ENCODE data around the gene PPP1R7.

The PPP1R7 gene

GRCh38 chr2:241227594-241227993, 77.3 kb downstream of the PPP1R7 start:
- Histone ChIP-seq H3K27ac (ENCODE audit: extremely low read depth, low read depth, low read length) (no peak overlapping the region), H3K9me3 (ENCODE audit: control insufficient read depth, insufficient read depth, low read depth, low read length) (no peaks in the 10 kb centered on the region), H3K4me3 (ENCODE audit: low read depth, low read length) (no peak overlapping the region), H3K4me1 (ENCODE audit: control insufficient read depth, insufficient read depth, low read length) (no peaks in the 10 kb centered on the region), H3K36me3 (ENCODE audit: control insufficient read depth in 2 of 2, insufficient read depth in 1 of 2, low read length in 2 of 2) (peaks cover 11 to 74% of the 10 kb centered on the region in 2 experiments; a peak in 2 of 3 replicates)
- ChIA-PET POLR2A (interaction anchor here (1.0 kb wide), 1 partner anchor 9 kb away, joined by 3 read pairs; no protein-coding TSS in a partner anchor), CTCF (no interaction called here)
- TF ChIP-seq ZNF133 (tag by site-specific recombination; IDR thresholded peaks at IDR 0.05) (no peak), ZNF148 (tag by site-specific recombination; IDR thresholded peaks at IDR 0.05; ENCODE audit: borderline replicate concordance) (no peak), ZNF544 (tag by site-specific recombination; IDR thresholded peaks at IDR 0.05) (no peak), ZFHX2 (tag by site-specific recombination; conservative IDR thresholded peaks at IDR 0.05) (no peak), ZBTB48 (tag by site-specific recombination; IDR thresholded peaks at IDR 0.05) (no peak), ZBTB21 (tag by site-specific recombination; IDR thresholded peaks at IDR 0.05) (no peak), PRDM10 (tag by site-specific recombination; IDR thresholded peaks at IDR 0.05) (no peak), ZEB2 (tag by site-specific recombination; IDR thresholded peaks at IDR 0.05) (no peak), ZNF776 (tag by site-specific recombination; IDR thresholded peaks at IDR 0.05; ENCODE audit: borderline replicate concordance) (no peak), ZBTB26 (tag by site-specific recombination; optimal IDR thresholded peaks at IDR 0.05) (no peak), KLF10 (tag by site-specific recombination; IDR thresholded peaks at IDR 0.05) (no peak), ZNF341 (tag by site-specific recombination; IDR thresholded peaks at IDR 0.05; ENCODE audit: low read depth) (no peak), ZNF184 (tag by site-specific recombination; IDR thresholded peaks at IDR 0.05) (no peak), ZBTB8A (tag by site-specific recombination; IDR thresholded peaks at IDR 0.05) (no peak), OVOL3 (tag by site-specific recombination; IDR thresholded peaks at IDR 0.05) (no peak), KLF17 (tag by site-specific recombination; IDR thresholded peaks at IDR 0.05) (no peak), EGR2 (tag by site-specific recombination; IDR thresholded peaks at IDR 0.05; ENCODE audit: low read depth) (no peak)
